ENCODE measurements around the gene FUNDC1.
"Not testable (repeated sequence)": the region's sequence is repeated elsewhere in the genome, so short reads cannot be mapped to it uniquely, and the experiment has no call there.

The FUNDC1 gene, protein sequence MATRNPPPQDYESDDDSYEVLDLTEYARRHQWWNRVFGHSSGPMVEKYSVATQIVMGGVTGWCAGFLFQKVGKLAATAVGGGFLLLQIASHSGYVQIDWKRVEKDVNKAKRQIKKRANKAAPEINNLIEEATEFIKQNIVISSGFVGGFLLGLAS

DNA sequence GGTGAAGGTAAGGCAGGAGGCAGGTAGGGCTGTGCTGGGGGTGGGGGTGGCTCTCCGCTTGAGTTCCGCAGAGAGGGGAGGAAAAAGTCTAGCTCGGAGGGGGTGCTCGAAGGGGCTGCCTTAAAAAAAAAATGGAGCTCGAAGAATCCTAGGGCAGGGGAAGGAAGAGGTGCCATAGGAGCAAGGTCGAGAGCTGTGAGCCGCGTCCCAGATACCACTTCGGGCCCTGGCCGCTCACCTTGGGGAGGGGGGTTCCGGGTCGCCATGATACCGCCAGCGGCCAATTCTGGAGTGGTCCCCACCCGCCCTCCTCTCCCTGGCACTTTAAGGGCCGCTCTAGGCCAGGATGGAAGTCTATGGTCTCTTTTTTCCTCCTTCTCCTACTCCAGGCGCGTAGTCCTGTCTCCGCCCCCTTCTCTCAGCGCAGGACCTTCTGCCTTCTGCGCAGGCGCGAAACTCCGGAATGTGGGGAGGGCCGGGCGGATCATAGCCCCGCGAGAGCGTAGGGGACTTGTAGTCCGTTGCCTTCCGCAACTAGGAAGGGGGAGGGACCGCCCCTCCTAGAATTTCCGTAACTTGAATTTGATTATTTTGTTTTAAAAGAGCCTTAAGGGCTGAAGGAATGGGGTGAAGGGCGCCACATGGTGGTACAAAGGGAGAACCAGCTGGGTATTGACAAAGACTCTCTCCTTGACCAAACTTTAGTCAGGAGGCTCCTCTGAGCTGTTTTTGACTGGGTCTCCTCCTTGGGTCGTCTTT lies at the start of gene FUNDC1:
Gene FUNDC1 (minus strand): TSS at position 293 of the 759 bp plus-strand sequence. CDS start 27 bp downstream, at position 266.
- peak; percentile 79 for DNase-seq

- DNase-seq: no peak
Observed at GRCh38 chrX:44585866-44586265, 43.2 kb upstream of the FUNDC1 start.

GRCh38 chrX:44580466-44580865 lies 37.8 kb upstream of the FUNDC1 start:
- DNase-seq: no peak

DNA sequence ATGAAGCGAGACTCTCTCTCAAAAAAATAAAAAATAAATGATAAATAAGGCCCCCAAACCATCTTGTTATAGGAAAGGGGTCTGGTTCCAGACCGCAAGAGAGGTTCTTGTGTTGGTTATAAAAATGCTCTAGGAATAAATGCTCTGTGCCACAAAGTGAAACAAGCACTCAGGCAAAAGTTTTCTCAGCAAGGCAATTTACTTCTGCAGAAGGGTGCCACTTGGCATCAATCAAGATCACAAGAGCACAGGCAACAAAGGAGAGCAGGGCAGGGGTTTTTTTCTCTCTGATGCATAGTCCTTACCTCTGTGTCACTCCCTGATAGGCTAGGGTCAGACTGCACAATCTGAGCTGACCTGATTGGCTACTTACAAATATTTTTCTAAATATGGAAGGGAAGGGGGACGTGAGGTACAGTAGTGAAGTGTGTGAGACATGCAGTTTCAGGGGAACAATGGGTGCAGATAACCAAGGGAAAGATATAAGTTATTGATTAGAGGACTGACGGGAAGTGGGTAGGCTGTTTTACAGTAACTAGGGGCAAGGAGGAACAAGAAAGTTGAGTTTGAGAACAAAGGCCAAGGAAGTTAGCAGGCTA lies 29.8 kb upstream of the FUNDC1 start:
- DNase-seq: no peak

- no peak for DNase-seq
Observed at GRCh38 chrX:44570522-44570921, 27.9 kb upstream of the FUNDC1 start.

- no peak for DNase-seq
Observed at GRCh38 chrX:44569122-44569521, 26.5 kb upstream of the FUNDC1 start.

DNA sequence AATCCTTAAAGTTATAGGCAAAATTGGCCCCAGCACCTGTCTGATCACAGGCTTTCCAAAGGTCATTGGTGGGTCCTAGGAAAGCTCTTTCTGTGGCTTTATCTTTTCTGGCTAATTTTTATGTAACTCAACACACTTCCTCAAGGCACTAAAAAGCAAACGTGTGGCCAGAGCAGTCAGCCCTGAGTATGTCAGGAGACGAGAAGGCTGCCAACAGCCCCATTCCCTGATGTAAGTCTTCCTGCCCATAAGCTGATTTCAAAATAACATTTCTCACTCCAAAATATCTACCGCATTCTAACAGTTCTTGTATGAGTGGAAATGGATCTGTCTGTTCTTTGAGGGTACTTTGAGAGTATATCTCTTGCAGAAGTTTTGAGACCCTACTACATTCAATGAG lies 25.5 kb upstream of the FUNDC1 start:
- no peak for DNase-seq

- DNase-seq: not testable (repeated sequence)
Observed at GRCh38 chrX:44561896-44562295, 19.2 kb upstream of the FUNDC1 start.

DNA sequence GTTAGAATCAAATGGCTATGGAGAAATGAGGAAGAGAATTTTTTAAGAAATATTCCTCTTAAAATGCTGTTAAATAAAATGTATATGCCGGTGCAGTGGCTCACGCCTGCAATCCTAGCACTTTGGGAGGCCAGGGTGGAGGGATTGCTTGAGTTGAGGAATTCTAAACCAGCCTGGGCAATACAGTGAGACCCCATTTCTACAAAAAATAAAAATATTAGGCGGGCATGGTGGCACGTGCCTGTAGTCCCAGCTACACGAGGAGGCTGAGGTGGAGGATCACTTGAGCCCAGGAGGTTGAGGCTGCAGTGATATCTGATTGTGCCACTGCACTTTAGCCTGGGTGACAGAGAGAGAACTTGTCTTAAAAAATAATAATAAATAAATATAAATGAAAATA lies 7.9 kb upstream of the FUNDC1 start:
- DNase-seq: no peak

DNA sequence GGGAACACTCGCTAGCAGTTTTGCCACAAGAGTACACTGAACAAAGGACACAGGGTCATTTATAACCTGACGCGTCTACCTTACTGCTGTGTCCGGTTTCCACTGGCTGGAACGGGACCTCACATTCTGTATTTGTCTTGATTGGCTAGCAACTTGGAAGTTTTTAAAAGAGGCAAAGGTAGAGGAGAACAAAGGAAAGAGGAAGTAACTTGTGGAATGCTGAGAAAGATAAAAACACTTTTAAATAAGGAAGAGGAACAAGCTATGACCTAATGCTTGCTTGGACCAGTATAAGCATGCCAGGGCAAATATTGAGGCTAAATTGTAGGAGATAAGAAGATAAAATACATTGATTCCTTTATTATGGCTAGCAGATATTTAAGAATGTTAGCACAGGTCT lies 2.8 kb upstream of the FUNDC1 start:
- not testable (repeated sequence) for DNase-seq

- no peak for DNase-seq
Observed at GRCh38 chrX:44544036-44544435, 1.4 kb upstream of the FUNDC1 start.

- DNase-seq: no peak
Observed at GRCh38 chrX:44536198-44536597, 6.5 kb downstream of the FUNDC1 start.

GRCh38 chrX:44529310-44529709 lies 13.3 kb downstream of the FUNDC1 start:
- DNase-seq: no peak

- DNase-seq: peak; percentile 2
Observed at GRCh38 chrX:44514272-44514671, 28.4 kb downstream of the FUNDC1 start.

DNA sequence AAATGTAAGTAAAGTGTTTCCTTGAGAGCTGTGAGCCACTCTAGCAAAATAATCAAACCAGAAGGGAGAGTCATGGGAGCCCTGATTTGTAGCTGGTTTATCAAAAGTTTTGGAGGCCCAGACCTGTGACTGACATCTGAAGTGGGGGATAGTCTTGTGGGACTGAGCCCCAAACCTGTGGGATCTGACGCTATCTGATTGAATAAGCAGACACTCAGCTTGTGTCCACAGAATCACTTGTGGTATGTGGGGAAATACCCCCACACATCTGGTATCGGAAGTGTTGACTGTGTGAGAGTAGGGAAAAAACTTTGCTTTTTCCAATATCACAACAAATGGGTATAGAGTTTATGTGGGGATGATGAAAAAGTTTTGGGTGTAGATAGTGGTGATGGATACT lies 35.4 kb downstream of the FUNDC1 start:
- DNase-seq: no peak

DNA sequence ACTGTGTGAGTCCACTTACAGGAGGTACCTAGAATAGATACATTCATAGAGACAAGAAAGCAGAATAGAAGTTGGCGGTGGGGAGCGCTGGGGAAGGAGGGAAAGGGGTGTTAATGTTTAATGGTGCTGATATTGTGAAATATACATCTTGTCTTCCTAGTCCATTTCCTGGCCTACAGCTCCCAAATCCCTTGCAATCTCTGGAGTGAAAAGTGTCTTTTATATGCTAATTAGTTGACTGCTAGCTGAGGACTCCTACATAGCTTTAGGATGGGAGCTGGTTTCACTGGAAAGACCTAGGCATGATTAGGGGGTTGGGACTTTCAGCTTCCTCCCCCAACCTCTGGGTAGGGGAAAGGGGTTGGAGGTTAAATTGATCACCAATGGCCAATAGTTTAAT lies 36.0 kb downstream of the FUNDC1 start:
- DNase-seq: no peak

DNA sequence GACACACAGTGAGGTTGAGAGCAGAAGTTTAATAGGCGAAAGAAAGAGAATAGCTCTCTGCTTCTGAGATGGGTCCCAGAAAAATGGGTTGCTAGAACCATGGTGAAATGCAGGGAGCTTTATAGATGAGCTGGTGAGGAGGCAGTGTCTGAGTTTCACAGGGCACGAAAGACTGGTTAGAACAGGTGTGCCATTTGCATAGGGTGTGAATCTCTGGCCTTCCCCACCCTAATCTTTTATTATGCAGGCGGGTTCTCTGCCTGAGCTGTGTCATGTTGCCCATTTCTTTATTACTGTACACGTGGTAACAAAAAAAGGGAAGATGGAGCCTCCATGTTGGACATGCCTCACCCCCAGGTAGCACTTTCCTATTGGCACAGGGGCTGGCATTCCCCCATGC lies 39.1 kb downstream of the FUNDC1 start:
- DNase-seq: no peak

GRCh38 chrX:44495091-44495490 lies 47.6 kb downstream of the FUNDC1 start:
- no peak for DNase-seq

DNA sequence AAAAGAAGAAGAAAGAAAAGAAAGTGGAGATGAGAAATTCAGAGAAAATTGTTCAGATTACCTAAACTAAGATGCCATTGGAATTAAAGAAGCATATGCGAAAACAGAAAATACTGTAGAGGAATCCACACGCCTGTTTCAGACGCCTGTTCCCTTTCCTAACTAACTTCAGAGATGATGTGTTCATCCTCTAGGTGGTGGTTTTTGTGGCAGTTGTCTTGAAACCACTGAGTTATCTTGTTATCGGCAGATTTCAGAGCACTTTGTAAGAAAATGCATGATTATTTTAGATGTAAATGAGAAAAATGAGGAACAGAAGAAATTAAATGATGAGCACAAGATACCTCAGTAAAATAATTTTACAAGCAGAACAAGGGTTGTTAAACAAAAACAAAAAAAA lies 48.3 kb downstream of the FUNDC1 start:
- DNase-seq: no peak

- DNase-seq: no peak
Observed at GRCh38 chrX:44489515-44489914, 53.1 kb downstream of the FUNDC1 start.

DNA sequence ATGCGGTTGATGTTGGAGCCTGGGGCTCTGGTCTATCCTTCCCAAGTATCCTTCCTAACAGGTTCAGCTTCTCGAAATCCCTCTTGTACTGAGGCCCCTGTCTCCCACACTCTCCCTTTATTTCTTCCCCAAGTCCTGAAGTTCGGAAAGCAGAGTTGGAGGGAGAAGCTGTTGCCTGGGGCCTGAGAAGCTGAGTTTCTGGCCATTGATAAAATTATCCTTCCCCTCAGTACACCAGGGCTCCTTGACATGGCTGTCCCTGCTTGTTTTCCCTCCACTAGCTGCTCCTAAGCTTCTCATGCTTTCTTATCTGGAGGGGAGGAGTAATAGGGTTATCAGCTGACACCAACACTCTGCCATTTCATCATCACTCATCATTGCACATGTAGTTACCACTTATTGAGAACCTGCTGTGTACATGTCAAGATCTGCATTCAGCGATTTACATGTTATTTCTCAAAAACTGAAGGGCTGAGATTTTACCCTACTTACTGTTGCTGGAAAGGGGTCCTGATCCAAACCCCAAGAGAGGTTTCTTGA lies 58.0 kb downstream of the FUNDC1 start:
- no peak for DNase-seq

GRCh38 chrX:44483965-44484606 lies 58.6 kb downstream of the FUNDC1 start:
- no peak for DNase-seq

GRCh38 chrX:44482575-44482974 lies 60.1 kb downstream of the FUNDC1 start:
- DNase-seq: no peak

DNA sequence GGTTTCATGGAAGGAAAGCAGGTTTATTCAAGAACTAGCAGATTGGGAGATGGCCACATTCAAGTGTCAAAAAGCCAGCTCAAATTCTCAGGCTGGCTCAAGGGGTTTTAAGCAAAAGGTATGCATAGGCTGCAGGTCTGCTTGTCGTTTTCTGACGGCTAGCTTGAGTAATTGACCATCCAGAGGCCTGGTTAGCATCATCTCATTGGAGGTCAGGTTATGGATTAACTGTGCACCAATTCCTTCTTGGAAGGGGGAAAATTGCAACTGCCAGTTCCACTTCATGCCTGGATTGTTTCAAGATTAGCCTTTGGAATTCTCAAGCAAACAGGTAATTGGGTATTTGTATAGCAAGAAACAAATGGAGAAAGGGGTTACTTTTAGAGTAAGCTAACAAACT lies 62.1 kb downstream of the FUNDC1 start:
- no peak for DNase-seq
